DMS153 (cell line): Measurements from ENCODE around the gene NUDT3.
A peak's percentile ranks its signal among the peaks of the same experiment; 100 is the strongest.
"Not testable (repeated sequence)": the region's sequence is repeated elsewhere in the genome, so short reads cannot be mapped to it uniquely, and the experiment has no call there.

Source experiments
- DNase-seq: peaks from one replicate; lab custom pipeline; 2025; lab: John Stamatoyannopoulos, UW

Gene NUDT3

DNA sequence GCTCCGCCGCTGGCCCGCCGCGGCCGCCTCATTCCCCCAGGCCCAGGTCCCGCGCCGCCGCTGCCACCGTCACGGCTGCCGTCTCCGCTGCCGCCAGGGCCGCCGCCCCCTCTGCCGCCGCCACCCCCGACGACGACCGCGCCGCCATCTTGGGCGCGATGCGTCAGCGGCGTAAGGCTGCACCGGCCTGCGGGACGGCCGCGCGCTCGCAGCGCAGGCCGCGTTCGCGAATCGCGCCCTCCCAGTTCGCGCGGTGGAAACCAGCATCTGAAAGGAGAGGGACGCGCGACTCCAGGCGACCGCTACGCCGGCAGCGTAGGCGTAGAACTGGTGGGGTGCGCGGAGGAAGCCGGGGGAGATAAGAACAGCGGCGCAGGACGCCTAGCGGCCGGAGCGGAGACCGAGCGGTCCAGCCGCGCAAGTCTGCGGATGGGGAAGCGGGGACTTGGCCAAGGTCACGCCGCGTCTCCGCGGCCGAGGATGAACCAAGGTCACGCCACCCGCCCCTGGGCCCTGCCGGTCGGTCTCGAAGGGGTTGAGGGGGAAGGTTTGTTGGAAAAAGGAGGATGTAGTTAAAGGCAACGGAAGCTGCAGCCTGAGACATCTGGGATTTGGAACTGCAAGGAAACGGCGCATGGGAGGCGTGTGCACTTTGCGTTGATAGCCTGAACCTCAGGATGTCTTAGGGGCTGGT lies at the start of gene NUDT3:
NUDT3 (minus strand) TSS at position 173 of the 694 bp plus-strand sequence. CDS start 307 bp downstream, outside the sequence.
- peak; percentile 74 for DNase-seq

DNA sequence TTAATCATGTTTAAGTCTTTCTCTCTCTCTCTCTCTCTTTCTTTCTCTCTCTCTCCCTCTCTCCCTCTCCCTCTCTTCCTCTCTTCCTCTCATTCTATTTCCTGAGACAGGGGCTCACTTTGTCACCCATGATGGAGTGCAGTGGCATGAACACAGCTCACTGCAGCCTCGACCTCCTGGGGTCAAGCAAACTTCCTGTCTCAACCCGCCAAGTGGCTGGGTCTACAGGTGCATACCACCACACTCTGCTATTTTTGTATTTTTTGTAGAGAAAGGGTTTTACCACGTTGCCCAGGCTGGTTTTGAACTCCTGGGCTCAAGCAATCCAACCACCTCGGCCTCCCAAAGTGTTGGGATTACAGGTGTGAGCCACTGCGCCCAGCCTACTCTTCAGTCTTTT lies 49.1 kb upstream of the NUDT3 start:
- DNase-seq: no peak

DNA sequence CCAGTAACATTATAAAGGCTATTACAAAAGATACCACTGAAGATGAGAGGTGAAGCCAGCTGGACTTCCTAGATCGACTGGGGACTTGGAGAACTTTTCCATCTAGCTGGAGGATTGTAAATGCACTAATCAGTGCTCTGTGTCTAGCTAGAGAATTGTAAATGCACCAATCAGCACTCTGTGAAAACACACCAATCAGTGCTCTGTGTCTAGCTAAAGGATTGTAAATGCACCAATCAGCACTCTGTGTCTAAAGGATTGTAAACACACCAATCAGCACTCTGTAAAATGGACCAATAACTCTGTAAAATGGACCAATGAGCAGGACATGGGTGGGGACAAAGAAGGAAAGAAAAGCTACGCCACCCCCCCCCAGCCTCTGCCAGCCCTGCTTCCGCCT lies 47.0 kb upstream of the NUDT3 start:
- no peak for DNase-seq

DNA sequence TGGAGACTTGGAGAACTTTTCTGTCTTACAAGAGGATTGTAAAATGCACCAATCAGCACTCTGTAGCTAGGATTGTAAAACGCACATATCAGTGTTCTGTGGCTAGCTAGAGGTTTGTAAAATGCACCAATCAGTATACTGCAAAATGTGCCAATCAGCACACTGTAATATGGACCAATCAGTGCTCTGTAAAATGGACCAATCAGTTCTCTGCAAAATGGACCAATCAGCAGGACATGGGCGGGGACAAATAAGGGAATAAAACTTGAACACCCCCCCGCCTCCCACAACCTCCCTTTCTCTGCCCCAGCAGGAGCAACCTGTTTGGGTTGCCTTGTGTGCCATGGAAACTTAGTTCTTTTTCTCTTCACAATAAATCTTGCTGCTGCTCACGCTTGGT lies 46.2 kb upstream of the NUDT3 start:
- no peak for DNase-seq

DNA sequence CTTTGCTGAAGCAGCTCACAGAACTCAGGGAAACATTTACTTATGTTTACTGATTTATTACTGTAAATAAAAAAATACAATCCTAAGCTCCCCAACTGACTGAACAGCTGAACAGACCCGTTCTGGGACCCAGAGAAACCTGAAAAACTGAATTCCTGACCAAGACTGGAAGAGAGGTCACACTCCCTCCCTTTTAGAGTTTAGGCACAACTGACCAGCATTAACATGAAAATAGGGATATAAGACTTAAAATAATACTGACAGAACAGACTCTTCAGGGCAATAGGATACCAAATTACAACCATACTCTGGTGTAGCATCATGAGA lies 45.1 kb upstream of the NUDT3 start:
- no peak for DNase-seq

DNA sequence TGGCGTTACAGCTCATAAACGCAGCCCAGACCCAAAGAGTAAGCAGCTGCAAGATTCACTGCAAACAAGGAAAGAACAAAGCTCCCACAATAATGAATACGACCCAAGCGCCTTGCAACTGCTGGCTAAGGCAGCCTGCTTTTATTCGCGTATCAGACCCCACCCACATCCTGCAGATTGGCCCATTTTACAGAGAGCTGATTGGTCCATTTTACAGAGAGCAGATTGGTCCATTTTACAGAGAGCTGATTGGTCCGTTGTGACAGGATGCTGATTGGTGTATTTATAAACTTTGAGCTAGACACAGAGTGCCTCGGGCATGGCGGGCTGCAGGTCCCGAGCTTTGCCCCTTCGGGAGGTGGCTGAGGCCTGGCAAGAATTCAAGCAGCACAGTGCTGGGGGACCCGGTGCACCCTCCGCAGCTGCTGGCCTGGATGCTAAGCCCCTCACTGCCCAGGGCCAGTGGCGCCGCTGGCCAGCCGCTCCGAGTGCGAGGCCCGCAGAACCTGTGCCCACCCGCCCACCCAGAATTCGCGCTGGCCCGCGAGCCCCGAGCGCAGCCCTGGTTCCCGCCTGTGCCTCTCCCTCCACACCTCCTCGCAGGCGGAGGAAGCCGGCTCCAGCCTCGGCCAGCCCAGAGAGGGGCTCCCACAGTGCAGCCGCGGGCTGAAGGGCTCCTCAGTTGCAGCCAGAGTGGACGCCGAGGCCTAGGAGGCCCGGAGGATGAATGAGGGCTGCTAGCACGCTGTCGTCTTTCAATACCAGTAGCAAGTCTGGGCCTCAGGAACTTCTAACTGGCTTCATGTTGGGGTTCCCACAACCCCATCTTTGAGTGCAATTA lies 44.6 kb upstream of the NUDT3 start:
- no peak for DNase-seq

DNA sequence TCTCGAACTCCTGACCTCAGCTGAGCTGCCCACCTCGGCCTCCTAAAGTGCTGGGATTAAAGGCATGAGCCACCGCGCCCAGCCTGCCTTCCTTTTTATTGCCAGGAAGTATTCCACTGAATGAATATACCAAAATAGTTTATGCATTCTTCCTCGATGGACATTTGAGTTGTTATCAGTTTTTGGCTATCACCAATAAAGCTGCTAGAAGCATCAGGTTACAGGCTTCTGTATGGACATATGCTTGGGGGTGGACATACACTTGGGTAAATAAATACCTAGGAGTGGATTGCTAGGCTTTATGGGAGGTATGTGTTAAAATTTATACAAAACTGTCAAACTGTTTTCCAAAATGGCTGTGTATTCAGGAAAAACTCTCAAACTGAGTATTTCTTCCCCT lies 43.4 kb upstream of the NUDT3 start:
- DNase-seq: no peak

DNA sequence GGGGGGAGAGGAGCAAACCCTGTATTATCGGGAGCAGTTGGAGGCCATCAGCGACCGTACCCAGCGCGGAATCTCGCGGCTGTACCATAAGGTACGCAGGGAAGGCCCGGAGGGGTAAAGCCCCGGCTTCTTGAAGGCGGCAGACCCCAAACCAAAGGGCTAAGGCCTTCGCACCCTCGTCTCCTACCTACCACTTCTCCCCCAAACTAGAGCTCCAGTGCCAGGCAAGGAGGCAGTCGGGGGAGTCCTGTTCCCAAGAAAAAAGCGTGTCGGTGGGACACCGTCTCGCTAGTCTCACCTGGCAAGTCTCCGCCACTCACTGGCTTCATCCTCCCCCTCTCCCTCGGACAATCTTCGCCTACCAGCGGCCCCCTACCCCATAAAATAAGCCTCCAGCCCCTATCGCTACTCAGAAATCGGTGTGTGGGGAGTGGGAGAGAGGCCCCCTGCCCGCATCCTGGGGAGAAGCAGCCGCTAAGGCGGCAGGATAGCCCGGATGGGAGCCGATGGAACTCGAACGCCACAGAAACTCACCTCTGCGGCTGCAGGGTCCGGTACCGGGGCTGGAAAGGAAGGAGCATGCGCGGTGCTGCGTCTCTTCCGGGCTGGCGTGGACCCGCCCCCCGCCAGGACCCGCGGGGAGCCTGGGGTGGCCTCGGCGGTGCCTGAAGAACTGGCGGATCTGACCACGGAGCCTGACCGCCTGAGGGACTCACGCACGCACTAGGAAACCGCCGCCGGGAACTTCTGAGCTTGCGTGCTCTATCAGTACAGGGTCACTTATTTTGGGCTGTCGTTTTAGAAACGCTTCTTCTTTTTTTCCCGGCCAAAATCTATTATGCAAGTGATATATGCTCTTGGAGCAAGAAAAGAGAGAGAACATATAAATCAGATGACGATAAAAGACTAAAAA lies 33.3 kb upstream of the NUDT3 start, which contains the start of gene RPS10:
RPS10 (minus strand) TSS at position 572 of the 913 bp plus-strand sequence. CDS start 848 bp downstream, outside the sequence.
- peak; percentile 85 for DNase-seq

DNA sequence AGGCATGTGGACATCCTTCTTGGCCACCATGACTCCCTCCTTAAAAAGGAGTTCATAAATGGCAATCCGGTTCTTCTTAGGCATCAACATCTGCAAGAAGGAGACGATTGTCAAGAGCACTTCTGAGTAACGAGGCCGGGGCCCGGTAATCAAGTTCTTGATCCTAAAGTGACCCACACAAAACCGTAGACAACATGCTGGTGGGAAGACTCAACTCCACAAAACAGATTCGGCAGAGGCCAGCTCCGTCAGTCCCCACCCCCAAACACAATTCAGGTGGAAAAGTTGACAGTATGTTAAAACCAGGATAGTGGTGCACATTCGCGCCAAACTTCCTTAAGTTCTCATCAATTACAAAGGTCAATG lies 32.6 kb upstream of the NUDT3 start:
- DNase-seq: no peak

DNA sequence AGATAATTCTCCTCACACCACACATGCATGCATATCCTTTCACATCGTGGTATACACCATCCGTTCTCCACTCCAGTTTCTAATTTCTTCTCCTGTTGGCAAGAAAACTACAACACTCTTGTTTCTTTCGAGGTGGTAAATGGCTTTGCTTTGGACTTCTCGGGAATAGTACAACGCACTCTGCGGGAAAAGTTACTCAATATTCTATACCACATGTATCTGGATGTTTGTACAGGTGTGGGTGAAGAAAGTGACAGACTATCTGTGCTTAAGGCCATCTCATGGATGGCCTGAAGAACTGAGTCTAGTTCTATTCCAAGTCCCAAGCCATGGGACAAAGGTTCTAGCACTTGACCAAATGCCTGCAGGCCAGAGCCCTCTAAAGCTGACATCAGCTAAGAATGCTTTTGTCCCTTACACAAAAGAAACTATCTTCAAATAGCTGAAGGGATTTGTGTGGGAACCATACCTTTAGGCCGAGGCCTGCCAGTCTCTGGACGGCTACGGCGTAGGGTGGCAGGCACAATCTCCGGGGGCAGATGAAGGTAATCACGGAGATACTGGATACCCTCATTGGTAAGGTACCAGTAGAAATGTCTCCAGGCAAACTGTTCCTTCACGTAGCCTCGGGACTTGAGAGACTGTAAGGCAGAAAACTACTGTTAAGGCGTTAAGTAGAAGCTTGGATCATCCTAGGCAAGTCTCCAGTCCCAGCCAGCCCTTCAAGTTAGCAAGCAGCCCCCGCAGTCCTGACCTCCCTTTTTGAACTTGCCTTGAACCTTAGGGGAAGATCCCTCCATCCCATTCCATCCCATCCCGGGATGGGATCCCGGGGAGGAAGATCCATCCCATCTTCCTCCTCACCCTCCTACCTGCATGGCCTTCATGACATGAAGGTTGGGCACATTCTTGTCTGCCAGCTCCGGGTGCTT lies 32.0 kb upstream of the NUDT3 start:
- no peak for DNase-seq

DNA sequence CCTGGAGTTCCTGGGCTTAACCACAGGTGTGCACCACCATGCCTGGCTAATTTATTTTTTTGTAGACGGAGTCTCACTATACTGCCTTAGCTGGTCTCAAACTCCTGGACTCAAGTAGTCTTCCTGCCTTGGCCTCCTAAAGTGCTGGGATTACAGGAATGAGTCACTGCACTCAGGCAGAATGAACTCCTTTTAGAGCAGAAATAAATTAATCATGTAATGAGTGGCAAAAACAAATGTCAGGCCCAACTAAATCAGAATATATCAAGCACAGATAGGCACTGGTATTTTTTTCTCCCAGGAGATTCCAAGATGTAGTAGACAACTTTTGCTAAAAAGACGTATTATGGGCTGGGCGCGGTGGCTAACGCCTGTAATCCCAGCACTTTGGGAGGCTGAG lies 30.8 kb upstream of the NUDT3 start:
- DNase-seq: no peak

DNA sequence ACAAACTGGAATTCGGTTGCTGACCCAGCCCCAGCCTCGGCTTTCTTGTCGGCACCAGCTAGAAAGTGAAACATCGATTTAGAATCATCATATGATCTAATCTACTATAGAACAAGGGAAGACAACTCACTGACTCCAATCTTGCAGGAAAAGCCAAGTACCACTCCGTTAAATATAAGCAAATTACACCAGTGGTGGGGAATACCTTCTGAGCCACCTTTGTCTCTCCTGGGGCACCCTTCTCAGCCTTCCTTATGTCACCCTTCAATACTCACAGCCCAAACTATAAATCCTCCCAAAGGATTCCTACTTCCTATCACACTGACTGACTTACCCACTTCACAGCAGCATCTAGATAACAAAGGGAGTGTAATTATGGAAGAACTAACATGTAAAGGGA lies 25.9 kb upstream of the NUDT3 start:
- DNase-seq: no peak

DNA sequence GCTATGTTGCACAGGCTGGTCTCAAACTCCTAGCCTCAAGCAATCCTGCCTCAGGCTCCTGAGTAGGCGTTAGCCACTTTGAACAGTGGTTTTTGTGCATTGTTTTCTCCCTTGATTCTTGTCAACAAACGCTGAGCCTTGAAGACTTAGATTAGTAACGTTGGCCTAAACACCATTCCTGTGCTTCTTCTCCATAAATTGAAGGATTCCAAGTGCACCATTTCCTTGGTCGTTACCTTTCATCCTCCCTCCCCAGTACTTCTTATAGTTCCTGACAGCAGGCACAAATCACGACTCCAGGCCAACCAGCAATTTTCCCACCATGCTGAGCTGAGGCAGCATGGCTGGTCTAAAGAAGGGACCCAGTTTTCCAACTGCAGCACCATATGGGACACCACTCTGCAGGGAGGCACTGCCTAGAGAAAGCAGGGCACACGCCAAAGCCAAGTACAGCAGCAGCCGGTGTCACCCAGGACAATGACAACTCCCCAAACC lies 24.5 kb upstream of the NUDT3 start:
- no peak for DNase-seq

DNA sequence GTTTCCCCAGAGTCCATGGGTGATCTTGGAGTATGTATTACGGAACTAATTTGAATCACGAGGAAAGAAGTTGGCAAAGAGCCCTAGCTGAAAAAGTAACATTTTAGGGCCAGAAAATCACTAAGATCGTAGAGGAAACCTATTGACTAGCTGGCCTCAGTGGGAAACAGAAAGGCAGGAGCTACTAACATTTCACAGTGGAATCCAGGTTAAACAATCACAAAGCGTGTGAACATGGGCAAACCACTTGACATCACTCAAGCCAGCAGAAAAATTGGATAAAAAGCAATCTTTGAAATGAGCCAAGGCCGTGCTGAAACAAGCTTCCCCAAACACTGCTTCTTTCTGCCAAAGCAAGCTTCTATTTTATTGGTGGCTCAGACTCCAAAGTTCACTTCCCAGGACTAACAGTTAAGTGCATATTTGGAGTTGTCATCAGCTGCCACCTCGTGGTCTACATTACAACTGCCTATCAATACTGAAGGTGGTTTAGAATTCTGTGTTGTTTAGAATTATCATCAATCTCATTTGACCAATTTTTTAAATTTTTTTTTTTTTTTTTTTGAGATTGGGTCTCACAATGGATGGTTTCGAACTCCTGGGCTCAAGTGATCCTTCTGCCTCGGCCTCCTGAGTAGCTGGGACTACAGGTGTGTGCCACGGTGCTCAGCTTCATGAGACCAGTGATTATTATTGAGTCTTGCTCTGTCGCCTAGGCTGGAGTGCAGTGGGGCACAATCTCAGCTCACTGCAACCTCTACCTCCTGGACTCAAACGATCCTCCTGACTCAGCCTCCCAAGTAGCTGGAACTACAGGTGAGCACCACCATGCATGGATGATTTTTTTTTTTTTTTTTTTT lies 22.8 kb upstream of the NUDT3 start:
- peak; percentile 36 for DNase-seq

DNA sequence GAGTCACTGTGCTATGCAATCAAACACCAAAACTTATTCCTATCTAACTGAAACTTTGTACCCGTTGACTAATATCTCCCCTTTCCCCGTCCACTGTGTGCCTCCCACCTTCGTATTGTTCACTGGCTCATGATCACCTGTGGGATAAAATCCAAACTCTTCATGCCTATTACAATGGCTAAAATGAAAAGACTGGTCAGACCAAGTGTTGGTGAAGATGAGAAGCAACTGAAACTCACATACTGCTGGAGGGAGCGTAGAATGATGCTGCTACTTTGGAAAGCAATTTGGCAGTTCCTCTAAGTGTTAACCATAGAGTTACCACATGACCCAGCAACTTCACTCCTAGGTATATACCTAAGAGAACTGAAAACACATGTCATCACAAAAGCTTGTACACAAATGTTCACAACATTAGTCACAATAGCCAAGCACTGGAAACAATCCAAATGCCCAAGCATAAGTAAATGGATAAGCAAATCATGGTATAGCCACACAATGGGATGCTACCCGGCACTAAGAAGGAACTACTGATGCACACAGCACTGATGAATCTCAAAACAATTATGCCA lies 20.3 kb upstream of the NUDT3 start:
- DNase-seq: no peak

DNA sequence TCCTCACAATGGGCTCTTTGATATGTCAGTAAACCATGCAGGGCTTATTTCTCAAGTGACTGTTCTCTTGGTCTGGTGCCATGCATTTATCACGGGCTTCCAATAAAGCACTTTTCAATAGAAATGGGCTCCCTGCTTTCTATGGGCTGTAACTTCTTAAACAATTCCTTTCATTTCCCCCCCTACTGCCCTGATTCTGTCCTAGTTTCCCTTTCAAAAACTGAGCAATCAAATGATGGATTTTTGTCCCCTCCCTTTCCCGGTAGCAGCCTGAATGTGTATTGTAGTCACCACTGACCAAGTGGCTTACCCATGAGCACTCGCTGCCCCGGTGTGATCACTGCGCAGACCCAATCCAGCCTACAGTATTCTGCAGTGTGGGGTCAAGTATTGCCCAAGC lies 19.5 kb upstream of the NUDT3 start:
- no peak for DNase-seq

DNA sequence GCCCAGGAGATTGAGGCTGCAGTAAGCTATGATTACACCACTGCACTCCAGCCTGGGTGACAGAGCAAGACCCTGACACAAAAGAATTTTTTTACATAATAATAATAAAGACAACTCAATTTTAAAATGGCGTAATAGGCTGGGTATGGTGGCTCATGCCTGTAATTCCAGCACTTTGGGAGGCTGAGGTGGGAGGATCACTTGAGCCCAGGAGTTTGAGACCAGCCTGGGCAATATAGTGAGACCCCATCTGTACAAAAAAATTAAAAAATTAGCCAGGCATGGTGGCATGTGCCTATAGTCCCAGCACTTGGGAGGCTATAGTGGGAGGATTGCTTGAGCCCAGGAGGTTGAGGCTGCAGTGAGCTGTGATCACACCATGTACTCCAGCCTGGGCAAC lies 15.4 kb upstream of the NUDT3 start:
- DNase-seq: not testable (repeated sequence)

DNA sequence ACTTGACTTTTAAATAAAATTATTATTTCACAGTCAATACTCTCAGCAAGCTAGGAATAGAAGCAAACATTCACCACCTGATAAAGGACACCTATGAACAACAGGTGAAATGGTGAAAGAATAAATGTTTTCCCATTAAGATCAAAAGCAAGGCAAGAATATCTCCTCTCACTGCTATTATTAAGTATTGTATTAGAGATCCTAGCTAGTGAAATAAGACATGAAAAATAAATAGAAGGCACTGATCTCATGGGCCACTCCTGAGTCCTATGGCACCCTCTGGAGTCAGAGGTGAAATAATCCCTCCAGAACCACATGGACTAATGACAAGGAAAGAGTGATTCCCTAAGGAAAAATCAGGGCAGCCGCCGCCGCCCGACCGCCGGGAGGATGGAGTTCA lies 4.0 kb upstream of the NUDT3 start:
- DNase-seq: no peak

DNA sequence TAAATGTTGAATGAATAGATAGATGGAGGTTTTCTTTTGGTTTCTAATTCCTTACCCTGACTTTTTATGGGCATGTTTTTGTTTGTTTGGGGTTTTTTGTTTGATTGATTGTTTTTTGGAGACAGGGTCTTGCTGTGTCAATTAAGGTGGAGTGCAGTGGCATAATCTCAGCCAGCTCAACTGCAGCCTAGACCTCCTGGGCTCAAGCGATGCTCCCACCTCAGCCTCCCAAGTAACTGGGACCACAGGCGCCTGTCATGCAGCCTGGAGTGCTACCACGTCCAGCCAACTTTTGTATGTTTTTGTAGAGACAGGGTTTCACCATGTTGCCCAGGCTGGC lies 1.5 kb upstream of the NUDT3 start:
- no peak for DNase-seq
